ENCODE measurements around the gene DNAAF5. TPM values are rescaled to one million over a fixed set of nuclear protein-coding genes. Genes with fewer than 3 reads are reported as not detected.

Gene DNAAF5
- total and polyA plus RNA-seq, 3 donors from 2014 or later, result 21.1 to 67.0 (median 52.6) TPM

GRCh38 chr7:721619-722248, 4.8 kb upstream of the DNAAF5 start:
- TF ChIP-seq POLR2A (IDR thresholded peaks at IDR 0.05) (no peak), CTCF (IDR thresholded peaks at IDR 0.05) (no peak)
- Histone ChIP-seq H3K27ac (no peak overlapping the region), H3K4me3 (no peak overlapping the region), H3K36me3 (ENCODE audit: low read depth, missing control alignments) (no peaks in the 10 kb centered on the region), H3K9me3 (no peaks in the 10 kb centered on the region), H3K27me3 (no peaks in the 10 kb centered on the region), H3K4me1 (peaks cover 13% of the 10 kb centered on the region)
- WGBS, 2 donors, result 95 to 100% methylated on average over 5 of the region's 5 CpGs
- no peak for DNase-seq
- intact Hi-C loops (cut with DNase I; ENCODE audit: low total_unique reads), result no loop called here

- TF ChIP-seq POLR2A (IDR thresholded peaks at IDR 0.05) (no peak), CTCF (IDR thresholded peaks at IDR 0.05) (no peak)
- Histone ChIP-seq H3K4me1 (peaks cover 23% of the 10 kb centered on the region), H3K4me3 (no peak overlapping the region), H3K36me3 (ENCODE audit: low read depth, missing control alignments) (no peaks in the 10 kb centered on the region), H3K27me3 (no peaks in the 10 kb centered on the region), H3K9me3 (no peaks in the 10 kb centered on the region), H3K27ac (no peak overlapping the region)
- no peak for DNase-seq
- intact Hi-C loops (cut with DNase I; ENCODE audit: low total_unique reads), result no loop called here
- WGBS, 2 donors, result 94 to 96% methylated on average over 9 of the region's 9 CpGs
Observed at GRCh38 chr7:723541-723940, 3.0 kb upstream of the DNAAF5 start.

- no peak for TF ChIP-seq CTCF (IDR thresholded peaks at IDR 0.05)
- no peak for TF ChIP-seq POLR2A (IDR thresholded peaks at IDR 0.05)
- H3K4me1 ChIP-seq, result peaks cover 23% of the 10 kb centered on the region
- intact Hi-C loops (cut with DNase I; ENCODE audit: low total_unique reads), result no loop called here
- no peak for DNase-seq
- no peaks in the 10 kb centered on the region for H3K27me3 ChIP-seq
- H3K36me3 ChIP-seq (ENCODE audit: low read depth, missing control alignments), result no peaks in the 10 kb centered on the region
- no peaks in the 10 kb centered on the region for H3K9me3 ChIP-seq
- WGBS, 2 donors, result 91 to 92% methylated on average over 7 of the region's 7 CpGs
- no peak overlapping the region for H3K4me3 ChIP-seq
- no peak overlapping the region for H3K27ac ChIP-seq
Observed at GRCh38 chr7:724298-724697, 2.2 kb upstream of the DNAAF5 start.

GRCh38 chr7:725223-726005, 1.1 kb upstream of the DNAAF5 start:
- H3K27ac ChIP-seq, result peak overlapping the region; percentile 31 to 64
- TF ChIP-seq CTCF (IDR thresholded peaks at IDR 0.05) (no peak), POLR2A (IDR thresholded peaks at IDR 0.05) (no peak)
- 41 to 59% methylated on average over 8 of the region's 8 CpGs for WGBS, 2 donors
- intact Hi-C loops (cut with DNase I; ENCODE audit: low total_unique reads), result no loop called here
- H3K9me3 ChIP-seq, result no peaks in the 10 kb centered on the region
- H3K36me3 ChIP-seq (ENCODE audit: low read depth, missing control alignments), result no peaks in the 10 kb centered on the region
- H3K27me3 ChIP-seq, result no peaks in the 10 kb centered on the region
- DNase-seq, result peak; percentile 56
- H3K4me1 ChIP-seq, result peaks cover 23% of the 10 kb centered on the region
- no peak overlapping the region for H3K4me3 ChIP-seq

- peaks cover 28% of the 10 kb centered on the region for H3K4me1 ChIP-seq
- no peaks in the 10 kb centered on the region for H3K27me3 ChIP-seq
- 0 to 1% methylated on average over 1 to 14 of the region's 39 CpGs for WGBS, 2 donors
- intact Hi-C loops (cut with DNase I; ENCODE audit: low total_unique reads), result no loop called here
- H3K36me3 ChIP-seq (ENCODE audit: low read depth, missing control alignments), result no peaks in the 10 kb centered on the region
- H3K9me3 ChIP-seq, result no peaks in the 10 kb centered on the region
- DNase-seq, result peak; percentile 44
- peak overlapping the region; percentile 75 to 84 for H3K4me3 ChIP-seq
- peak overlapping the region; percentile 31 to 51 for H3K27ac ChIP-seq
- TF ChIP-seq CTCF (IDR thresholded peaks at IDR 0.05), result no peak
- no peak for TF ChIP-seq POLR2A (IDR thresholded peaks at IDR 0.05)
Observed at GRCh38 chr7:726854-727103, 280 bp downstream of the DNAAF5 start.
